MG63 (cell line): ENCODE measurements around the gene PTPRN2. TPM values are rescaled to one million over a fixed set of nuclear protein-coding genes. Genes with fewer than 3 reads are reported as not detected.

Experiments
- DNase-seq: peaks from one replicate; pipeline ENCODE4 v3.0.0-alpha.2; 2020
- H3K27me3 ChIP-seq: fragments of 250-450 bp; sonication (Bioruptor Pico); 2 replicates; pipeline ENCODE4 v1.5.1; 2020; ENCODE audit warnings: mild to moderate bottlenecking, moderate library complexity
- H3K36me3 ChIP-seq: fragments of 250-450 bp; sonication (Bioruptor Pico); 2 replicates; pipeline ENCODE4 v1.5.1; 2020; ENCODE audit warnings: mild to moderate bottlenecking, moderate library complexity
- H3K4me3 ChIP-seq: fragments of 250-450 bp; sonication (Bioruptor Pico); 2 replicates; pipeline ENCODE4 v1.5.1; 2020; ENCODE audit warnings: mild to moderate bottlenecking, moderate library complexity
- H3K9me3 ChIP-seq: fragments of 250-450 bp; sonication (Bioruptor Pico); 2 replicates; pipeline ENCODE4 v1.5.1; 2020; ENCODE audit warnings: mild to moderate bottlenecking, moderate library complexity
- total RNA-seq: library from RNA; depleted of rRNA; stranded (reverse); fragments of >200 nt; shearing (Covaris generic); gene quantifications from 2 replicates; pipeline ENCODE4 v1.2.3, GENCODE V29; 2014; ENCODE audit warnings: low replicate concordance

Gene PTPRN2
- total RNA-seq, 1 experiment from 2014 or later = 0.16 TPM

DNA sequence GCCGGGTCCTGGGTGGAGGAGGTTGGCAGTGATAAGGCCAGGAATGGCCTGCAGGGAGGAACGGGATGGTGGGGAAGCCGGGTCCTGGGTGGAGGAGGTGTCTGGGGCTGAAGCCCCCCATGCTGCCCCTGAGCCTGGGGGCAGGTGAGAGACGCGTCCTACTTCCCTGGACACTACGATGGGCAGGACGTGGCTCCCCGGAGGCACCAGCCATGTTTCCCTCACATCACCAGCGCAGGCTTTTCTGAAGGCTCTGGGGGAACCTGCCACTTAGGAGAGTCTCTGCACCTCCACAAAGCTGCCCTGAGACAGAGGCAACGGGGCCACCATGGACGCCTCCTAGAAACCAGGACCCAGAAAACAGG lies 926.0 kb downstream of the PTPRN2 start:
- Histone ChIP-seq H3K9me3 (no peaks in the 10 kb centered on the region), H3K27me3 (no peaks in the 10 kb centered on the region), H3K4me3 (no peak overlapping the region), H3K36me3 (no peaks in the 10 kb centered on the region)
- DNase-seq = no peak

GRCh38 chr7:157660971-157661610 lies 926.5 kb downstream of the PTPRN2 start:
- H3K27me3 ChIP-seq = no peaks in the 10 kb centered on the region
- DNase-seq = no peak
- no peaks in the 10 kb centered on the region for H3K9me3 ChIP-seq
- no peaks in the 10 kb centered on the region for H3K36me3 ChIP-seq
- H3K4me3 ChIP-seq = no peak overlapping the region

- DNase-seq = no peak
- no peaks in the 10 kb centered on the region for H3K27me3 ChIP-seq
- no peaks in the 10 kb centered on the region for H3K9me3 ChIP-seq
- no peaks in the 10 kb centered on the region for H3K36me3 ChIP-seq
- no peak overlapping the region for H3K4me3 ChIP-seq
These were observed 928.7 kb downstream of the PTPRN2 start for GRCh38 chr7:157658851-157659412.

GRCh38 chr7:157657741-157658740 lies 929.6 kb downstream of the PTPRN2 start:
- no peaks in the 10 kb centered on the region for H3K36me3 ChIP-seq
- no peaks in the 10 kb centered on the region for H3K27me3 ChIP-seq
- DNase-seq = no peak
- no peak overlapping the region for H3K4me3 ChIP-seq
- no peaks in the 10 kb centered on the region for H3K9me3 ChIP-seq

DNA sequence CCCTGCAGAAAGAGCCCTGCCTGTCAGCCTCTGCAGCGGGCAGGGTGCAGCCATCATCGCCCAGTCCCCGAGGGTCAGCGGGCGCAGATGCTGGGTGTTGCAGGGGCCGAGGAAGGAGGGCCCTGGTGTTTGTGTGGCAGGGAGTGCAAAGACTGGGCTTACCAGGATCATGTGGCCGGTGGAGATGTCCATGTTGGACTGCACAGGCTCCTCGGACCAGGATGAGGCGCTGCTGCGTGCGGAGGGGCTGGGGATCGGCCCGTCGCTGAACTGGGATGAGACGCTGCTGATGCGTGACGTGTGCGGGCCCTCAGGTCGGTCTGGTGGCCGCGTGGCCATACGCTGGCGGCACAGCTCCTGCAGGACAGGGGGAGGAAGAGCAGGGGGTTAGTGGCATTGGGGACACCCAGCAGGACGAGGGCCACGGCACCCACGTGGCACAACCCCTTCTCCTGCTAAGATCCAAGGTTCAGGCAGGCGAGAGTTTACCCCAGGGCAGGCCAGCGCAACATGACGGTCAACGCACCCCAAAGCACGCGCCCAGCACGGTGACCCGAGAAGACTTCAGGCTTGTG lies 931.3 kb downstream of the PTPRN2 start:
- no peaks in the 10 kb centered on the region for H3K9me3 ChIP-seq
- no peaks in the 10 kb centered on the region for H3K36me3 ChIP-seq
- DNase-seq = no peak
- no peak overlapping the region for H3K4me3 ChIP-seq
- no peaks in the 10 kb centered on the region for H3K27me3 ChIP-seq

DNA sequence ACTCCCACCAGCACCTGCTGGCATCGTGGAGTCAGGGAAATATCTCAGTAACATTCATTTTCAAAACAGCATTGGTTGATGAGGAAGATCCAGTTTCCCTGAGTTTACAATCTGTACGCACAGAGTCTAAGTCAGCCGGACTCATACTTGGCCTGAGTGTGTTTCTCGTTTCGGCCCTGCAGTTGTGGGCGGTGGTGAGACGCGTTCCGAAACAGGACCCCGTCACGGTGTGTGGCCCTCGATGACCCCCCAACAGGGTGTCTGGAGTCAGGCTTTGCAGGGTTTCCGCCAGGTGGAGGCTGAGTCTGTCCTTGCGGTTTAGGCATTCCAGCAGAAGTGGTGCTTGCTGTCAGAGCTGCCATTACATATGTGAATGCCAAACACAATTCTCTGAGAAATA lies 933.3 kb downstream of the PTPRN2 start:
- Histone ChIP-seq H3K4me3 (no peak overlapping the region), H3K36me3 (no peaks in the 10 kb centered on the region), H3K27me3 (no peaks in the 10 kb centered on the region), H3K9me3 (no peaks in the 10 kb centered on the region)
- no peak for DNase-seq

DNA sequence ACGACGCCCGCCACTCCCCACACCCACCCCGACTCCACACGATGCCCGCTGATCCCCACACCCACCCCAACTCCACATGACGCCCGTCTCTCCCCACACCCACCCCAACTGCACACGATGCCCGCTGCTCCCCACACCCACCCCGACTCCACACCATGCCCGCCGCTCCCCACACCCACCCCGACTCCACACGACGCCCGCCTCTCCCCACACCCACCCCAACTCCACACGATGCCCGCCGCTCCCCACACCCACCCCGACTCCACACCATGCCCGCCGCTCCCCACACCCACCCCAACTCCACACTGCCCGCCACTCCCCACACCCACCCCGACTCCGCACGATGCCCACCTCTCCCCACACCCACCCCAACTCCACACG lies 933.8 kb downstream of the PTPRN2 start:
- DNase-seq = no peak
- Histone ChIP-seq H3K27me3 (no peaks in the 10 kb centered on the region), H3K4me3 (no peak overlapping the region), H3K9me3 (no peaks in the 10 kb centered on the region), H3K36me3 (no peaks in the 10 kb centered on the region)

DNA sequence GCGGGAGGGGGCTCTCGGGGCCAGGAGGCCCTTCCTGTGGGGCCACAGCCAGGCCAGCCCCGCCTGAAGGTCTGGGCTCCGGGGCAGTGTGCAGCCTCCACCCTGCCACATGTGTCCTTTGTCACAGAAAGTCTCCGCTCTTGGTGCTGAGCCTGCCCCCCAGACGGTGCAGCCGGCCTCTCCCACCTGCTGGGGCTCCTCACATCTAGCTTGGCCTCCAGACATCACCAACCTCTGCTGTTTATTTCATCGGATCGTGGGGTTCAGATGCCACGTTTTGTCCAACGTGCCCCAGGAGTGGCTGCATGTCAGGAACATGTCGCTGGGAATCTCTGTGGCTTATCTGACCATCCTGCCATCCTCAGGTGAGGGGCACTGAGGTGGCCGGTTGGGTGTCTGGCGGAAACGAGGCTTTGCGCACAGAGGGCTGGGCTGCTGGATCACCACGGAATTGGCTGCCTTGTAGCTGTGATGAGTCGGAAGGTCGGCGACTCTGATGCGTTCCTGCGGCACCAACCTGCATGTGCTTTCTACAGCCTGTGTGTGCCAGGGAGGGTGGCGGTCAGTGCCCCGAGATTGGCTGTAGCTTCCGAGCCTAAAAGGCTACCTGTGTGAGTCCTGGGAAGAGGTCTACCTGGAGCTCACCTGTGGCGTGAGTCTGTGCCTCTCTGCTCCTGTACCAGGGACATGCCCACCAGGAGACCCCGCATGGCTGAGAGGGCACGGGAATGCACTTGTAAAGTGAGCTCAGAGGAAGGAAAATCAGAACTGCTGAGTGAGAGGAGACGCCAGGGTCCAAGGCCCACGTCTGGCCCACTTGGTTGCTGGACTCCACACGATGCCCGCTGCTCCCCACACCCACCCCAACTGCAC lies 934.4 kb downstream of the PTPRN2 start:
- no peak overlapping the region for H3K4me3 ChIP-seq
- H3K9me3 ChIP-seq = no peaks in the 10 kb centered on the region
- DNase-seq = no peak
- H3K36me3 ChIP-seq = no peaks in the 10 kb centered on the region
- no peaks in the 10 kb centered on the region for H3K27me3 ChIP-seq

- H3K27me3 ChIP-seq = no peaks in the 10 kb centered on the region
- no peaks in the 10 kb centered on the region for H3K36me3 ChIP-seq
- no peak for DNase-seq
- H3K9me3 ChIP-seq = no peaks in the 10 kb centered on the region
- no peak overlapping the region for H3K4me3 ChIP-seq
These were observed 935.3 kb downstream of the PTPRN2 start for GRCh38 chr7:157652161-157652953.

DNA sequence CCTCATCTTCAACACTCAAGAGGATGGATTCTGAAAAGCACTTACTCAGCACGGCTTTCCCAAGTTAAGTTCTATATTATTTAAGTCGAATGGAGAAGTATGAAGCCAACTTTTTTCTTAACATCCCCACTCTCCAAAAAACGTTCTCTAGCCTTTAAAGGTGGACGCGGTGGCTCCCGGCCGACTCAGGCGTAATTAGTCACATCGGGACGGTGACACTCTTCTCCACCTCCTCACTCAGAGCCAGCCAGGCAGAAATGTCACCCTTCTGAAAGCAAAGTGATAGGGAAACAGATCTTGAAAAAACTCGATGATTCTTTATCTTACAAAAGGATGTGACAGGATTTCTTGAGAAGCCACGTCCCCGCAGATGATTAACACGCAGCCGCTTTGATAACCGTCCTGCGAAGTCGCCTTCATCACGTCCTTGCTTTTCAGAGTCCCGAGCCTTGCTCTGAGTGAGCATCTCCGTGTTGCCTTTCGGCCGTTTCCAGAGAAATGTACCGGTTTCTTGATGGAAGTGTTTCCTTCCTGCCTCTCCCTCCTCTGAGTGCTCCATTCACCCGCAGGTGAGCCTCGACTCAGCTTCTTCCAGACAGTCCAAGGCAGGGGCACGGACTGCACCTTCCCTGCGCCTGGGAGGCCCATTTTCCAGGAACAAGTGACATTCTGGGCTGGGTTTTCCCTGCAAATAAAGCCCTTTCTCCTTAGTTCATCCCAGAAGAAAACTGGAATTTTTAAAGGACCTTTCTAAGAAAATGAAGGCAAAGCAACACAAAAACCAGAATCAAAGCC lies 936.1 kb downstream of the PTPRN2 start:
- Histone ChIP-seq H3K27me3 (no peaks in the 10 kb centered on the region), H3K4me3 (no peak overlapping the region), H3K36me3 (no peaks in the 10 kb centered on the region), H3K9me3 (no peaks in the 10 kb centered on the region)
- no peak for DNase-seq

- Histone ChIP-seq H3K4me3 (no peak overlapping the region), H3K27me3 (no peaks in the 10 kb centered on the region), H3K36me3 (no peaks in the 10 kb centered on the region), H3K9me3 (no peaks in the 10 kb centered on the region)
- no peak for DNase-seq
These were observed 936.8 kb downstream of the PTPRN2 start for GRCh38 chr7:157650801-157651200.

- Histone ChIP-seq H3K27me3 (no peaks in the 10 kb centered on the region), H3K9me3 (no peaks in the 10 kb centered on the region)
These were observed 937.4 kb downstream of the PTPRN2 start for GRCh38 chr7:157650131-157650631.

DNA sequence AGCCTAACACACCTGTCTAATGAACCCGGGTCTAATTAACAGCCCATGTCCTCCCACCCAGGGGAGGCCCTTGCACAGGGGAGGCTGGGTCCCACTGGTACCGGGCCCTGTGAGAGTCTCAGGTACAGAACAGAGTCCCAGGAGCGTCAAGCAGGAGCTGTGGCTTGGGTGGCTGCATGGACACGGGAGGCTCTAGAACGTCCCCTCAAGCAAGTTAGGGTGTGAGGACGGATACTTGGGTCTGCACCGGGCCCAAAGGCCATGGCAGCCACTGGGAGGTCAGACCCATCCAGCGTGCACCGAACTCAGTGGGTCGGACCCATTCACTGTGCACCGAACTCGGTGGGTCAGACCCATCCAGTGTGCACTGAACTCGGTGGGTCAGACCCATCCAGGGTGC lies 941.1 kb downstream of the PTPRN2 start:
- DNase-seq = no peak
- no peaks in the 10 kb centered on the region for H3K9me3 ChIP-seq
- no peak overlapping the region for H3K4me3 ChIP-seq
- H3K36me3 ChIP-seq = no peaks in the 10 kb centered on the region
- H3K27me3 ChIP-seq = no peaks in the 10 kb centered on the region

More at GRCh38 chr7:157650131-157650631, 937.4 kb downstream of the PTPRN2 start:
- no peak for DNase-seq
- no peaks in the 10 kb centered on the region for H3K36me3 ChIP-seq
- H3K4me3 ChIP-seq = no peak overlapping the region

DNA sequence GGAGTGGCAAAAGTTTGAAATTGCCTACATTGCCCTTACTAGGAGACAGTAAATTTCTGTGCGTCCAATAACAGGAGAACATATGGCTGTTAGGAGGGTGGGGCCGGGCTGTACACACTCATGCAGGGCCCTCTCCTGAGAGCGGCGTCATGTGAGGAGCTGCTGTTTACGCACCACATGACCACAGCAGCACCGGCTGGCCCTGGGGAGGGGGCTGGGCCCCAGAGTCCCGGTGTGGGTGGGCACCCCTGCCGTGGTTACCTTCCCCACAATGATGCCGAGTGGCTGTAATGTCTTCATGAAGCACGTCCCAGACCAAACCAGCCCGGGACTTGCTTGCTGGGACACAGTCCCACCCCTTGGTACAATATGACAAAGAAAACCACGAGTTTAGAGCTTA lies 942.1 kb downstream of the PTPRN2 start:
- Histone ChIP-seq H3K36me3 (no peaks in the 10 kb centered on the region), H3K27me3 (no peaks in the 10 kb centered on the region), H3K9me3 (no peaks in the 10 kb centered on the region; the same call in 1 of the 2 replicates), H3K4me3 (no peak overlapping the region)
- DNase-seq = no peak

GRCh38 chr7:157644946-157645345 lies 942.7 kb downstream of the PTPRN2 start:
- Histone ChIP-seq H3K27me3 (no peaks in the 10 kb centered on the region), H3K36me3 (no peaks in the 10 kb centered on the region), H3K9me3 (no peaks in the 10 kb centered on the region; the same call in 1 of the 2 replicates), H3K4me3 (no peak overlapping the region)
- no peak for DNase-seq
